ENCODE data around the gene HMCN2.

DNA sequence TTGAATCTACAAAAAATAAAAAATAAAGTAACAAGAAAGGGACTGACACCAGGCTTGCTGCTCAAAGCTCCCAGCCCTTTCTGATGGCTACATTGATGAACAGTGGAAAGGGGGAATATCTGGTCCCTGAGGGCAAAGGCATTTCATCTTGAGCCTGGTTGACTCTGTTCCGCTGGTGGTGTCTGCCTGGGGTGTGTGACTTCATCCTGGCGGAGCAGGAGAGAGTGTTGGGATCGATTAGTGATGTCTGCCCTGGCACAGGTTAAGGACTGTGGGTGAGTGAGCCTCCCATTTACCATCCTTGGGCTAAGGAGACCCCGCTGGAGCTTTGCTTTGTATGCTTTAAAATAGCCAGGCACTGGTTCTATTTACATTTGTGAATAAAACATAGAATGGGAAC is 122.3 kb downstream of the HMCN2 start:
- TF ChIP-seq, protein P1, sequence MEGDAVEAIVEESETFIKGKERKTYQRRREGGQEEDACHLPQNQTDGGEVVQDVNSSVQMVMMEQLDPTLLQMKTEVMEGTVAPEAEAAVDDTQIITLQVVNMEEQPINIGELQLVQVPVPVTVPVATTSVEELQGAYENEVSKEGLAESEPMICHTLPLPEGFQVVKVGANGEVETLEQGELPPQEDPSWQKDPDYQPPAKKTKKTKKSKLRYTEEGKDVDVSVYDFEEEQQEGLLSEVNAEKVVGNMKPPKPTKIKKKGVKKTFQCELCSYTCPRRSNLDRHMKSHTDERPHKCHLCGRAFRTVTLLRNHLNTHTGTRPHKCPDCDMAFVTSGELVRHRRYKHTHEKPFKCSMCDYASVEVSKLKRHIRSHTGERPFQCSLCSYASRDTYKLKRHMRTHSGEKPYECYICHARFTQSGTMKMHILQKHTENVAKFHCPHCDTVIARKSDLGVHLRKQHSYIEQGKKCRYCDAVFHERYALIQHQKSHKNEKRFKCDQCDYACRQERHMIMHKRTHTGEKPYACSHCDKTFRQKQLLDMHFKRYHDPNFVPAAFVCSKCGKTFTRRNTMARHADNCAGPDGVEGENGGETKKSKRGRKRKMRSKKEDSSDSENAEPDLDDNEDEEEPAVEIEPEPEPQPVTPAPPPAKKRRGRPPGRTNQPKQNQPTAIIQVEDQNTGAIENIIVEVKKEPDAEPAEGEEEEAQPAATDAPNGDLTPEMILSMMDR (IDR thresholded peaks at IDR 0.05; ENCODE audit: low read length) = no peak
- TF ChIP-seq EZH2phosphoT487 (IDR thresholded peaks at IDR 0.05; ENCODE audit: low read length) = no peak
